Neural cell (in vitro differentiated cells): ENCODE measurements around the gene MRTFA.

ENCODE experiments used
- CTCF ChIP-seq: fragments of 450-650 bp; IDR thresholded peaks from 2 replicates; pipeline ENCODE4 v1.5.1; 2014; ENCODE audit warnings: antibody characterized with exemption, mild to moderate bottlenecking, moderate library complexity; ENCODE audit not compliant: poor library complexity, severe bottlenecking
- EP300 ChIP-seq: fragments of 450-650 bp; conservative IDR thresholded peaks from 2 replicates; pipeline ENCODE4 v1.6.1; 2014; ENCODE audit warnings: antibody characterized with exemption, mild to moderate bottlenecking, moderate library complexity; ENCODE audit not compliant: poor library complexity, severe bottlenecking
- EZH2 ChIP-seq: fragments of 200-600, 300-800 bp; shearing (Covaris generic), sonication (generic); IDR thresholded peaks from 2 replicates; pipeline ENCODE4 v1.6.1; 2014; ENCODE audit warnings: antibody characterized with exemption, low read length, borderline replicate concordance, mild to moderate bottlenecking; ENCODE audit not compliant: insufficient read depth, poor library complexity, severe bottlenecking
- MXI1 ChIP-seq: fragments of 450-650 bp; conservative IDR thresholded peaks from 2 replicates; pipeline ENCODE4 v1.6.1; 2014; ENCODE audit warnings: antibody characterized with exemption, mild to moderate bottlenecking; ENCODE audit not compliant: poor library complexity, severe bottlenecking
- POLR2AphosphoS5 ChIP-seq: IDR thresholded peaks from 2 replicates; pipeline ENCODE4 v1.6.1; 2012
- RAD21 ChIP-seq: fragments of 450-650 bp; conservative IDR thresholded peaks from 2 replicates; pipeline ENCODE4 v1.6.1; 2014; ENCODE audit warnings: antibody characterized with exemption, mild to moderate bottlenecking, moderate library complexity
- REST ChIP-seq: IDR thresholded peaks from 2 replicates; pipeline ENCODE4 v1.6.1; 2012; ENCODE audit warnings: borderline replicate concordance
- SMC3 ChIP-seq: fragments of 450-650 bp; conservative IDR thresholded peaks from 2 replicates; pipeline ENCODE4 v1.6.1; 2014; ENCODE audit warnings: antibody characterized with exemption, mild to moderate bottlenecking, moderate library complexity; ENCODE audit not compliant: poor library complexity
- TAF1 ChIP-seq: IDR thresholded peaks from 2 replicates; pipeline ENCODE4 v1.6.1; 2012; ENCODE audit warnings: low read depth

GRCh38 chr22:40413873-40414272 is 222.6 kb downstream of the MRTFA start:
- TF ChIP-seq CTCF (no peak), POLR2AphosphoS5 (no peak), RAD21 (no peak), EP300 (no peak), REST (no peak), MXI1 (no peak), SMC3 (no peak), TAF1 (no peak), EZH2 (no peak)
